Activated B cell treated with CpG ODN at 0.5 μM for 24 hours (primary cell): ENCODE results near the gene CFAP20DC. TPM values are rescaled to one million over a fixed set of nuclear protein-coding genes. Genes with fewer than 3 reads are reported as not detected.

Experiments used
- ATAC-seq: fragments of 200-7000 bp; cut with Tn5 transposase; one replicate; pipeline ENCODE4 v1.10.0; 2021; ENCODE audit warnings: low read depth, mild to moderate bottlenecking, moderate library complexity
- CTCF ChIA-PET: fragments of 350-600 bp; sonication (Branson Sonifier 250); formaldehyde crosslinking; loops from one replicate; lab custom pipeline; 2021; ENCODE audit warnings: antibody characterized with exemption; lab: Charles Lee
- POLR2A ChIA-PET: fragments of 350-600 bp; sonication (Branson Sonifier 250); formaldehyde crosslinking; loops from one replicate; lab custom pipeline; 2021; ENCODE audit warnings: antibody characterized with exemption; lab: Charles Lee
- DNase-seq: peaks from one replicate; pipeline ENCODE4 v3.0.0; 2022
- H3K27ac Mint-ChIP-seq: one replicate; pipeline ENCODE4 v1.8.0; 2020; ENCODE audit warnings: mixed read lengths
- H3K27me3 Mint-ChIP-seq: one replicate; pipeline ENCODE4 v1.8.0; 2021; ENCODE audit warnings: mixed read lengths
- H3K36me3 Mint-ChIP-seq: one replicate; pipeline ENCODE4 v1.8.0; 2021; ENCODE audit warnings: low read depth, mixed read lengths
- H3K4me1 Mint-ChIP-seq: one replicate; pipeline ENCODE4 v1.8.0; 2021; ENCODE audit warnings: mixed read lengths
- H3K4me3 Mint-ChIP-seq: one replicate; pipeline ENCODE4 v1.8.0; 2020; ENCODE audit warnings: mild to moderate bottlenecking, mixed read lengths
- H3K9me3 Mint-ChIP-seq: one replicate; pipeline ENCODE4 v1.8.0; 2020; ENCODE audit warnings: mixed read lengths
- CTCF ChIP-seq: fragments of 200-600 bp; IDR thresholded peaks from one replicate; pipeline ENCODE4 v1.8.0; 2022; ENCODE audit warnings: antibody characterized with exemption, mild to moderate bottlenecking
- intact Hi-C: fragments of 100-400 bp; cut with micrococcal nuclease; formaldehyde crosslinking; loops from one replicate; pipeline ENCODE4 v1.15.1; 2024
- total RNA-seq: library from RNA; stranded (reverse); gene quantifications from 2 replicates; pipeline ENCODE4 v1.2.3, GENCODE V29; 2022

CFAP20DC gene
- total RNA-seq, 1 donor from 2014 or later = 1.6 TPM

GRCh38 chr3:58888087-58888486 is 161.7 kb downstream of the CFAP20DC start:
- Mint-ChIP-seq H3K36me3 (no peaks in the 10 kb centered on the region), H3K27ac (no peak overlapping the region), H3K27me3 (no peaks in the 10 kb centered on the region), H3K4me1 (no peaks in the 10 kb centered on the region), H3K4me3 (no peak overlapping the region), H3K9me3 (peaks cover 6% of the 10 kb centered on the region)
- CTCF ChIA-PET = no interaction called here
- TF ChIP-seq CTCF = no peak
- ATAC-seq (no peak), DNase-seq (no peak)
- intact Hi-C loops = no loop called here
- POLR2A ChIA-PET = no interaction called here

- intact Hi-C loops = no loop called here
- ChIA-PET CTCF (interaction anchor here (1.0 kb wide), 1 partner anchor 169 kb away, joined by 3 read pairs; no protein-coding TSS in a partner anchor), POLR2A (no interaction called here)
- no peaks in the 10 kb centered on the region for H3K4me1 Mint-ChIP-seq
- DNase-seq (no peak), ATAC-seq (no peak)
- H3K27me3 Mint-ChIP-seq = no peaks in the 10 kb centered on the region
- H3K4me3 Mint-ChIP-seq = no peak overlapping the region
- no peaks in the 10 kb centered on the region for H3K9me3 Mint-ChIP-seq
- no peak for TF ChIP-seq CTCF
- H3K36me3 Mint-ChIP-seq = no peaks in the 10 kb centered on the region
- no peak overlapping the region for H3K27ac Mint-ChIP-seq
Observed at GRCh38 chr3:58884453-58884852, 165.4 kb downstream of the CFAP20DC start.

GRCh38 chr3:58880182-58880581 is 169.6 kb downstream of the CFAP20DC start:
- H3K4me3 Mint-ChIP-seq = no peak overlapping the region

GRCh38 chr3:58874795-58875194 is 175.0 kb downstream of the CFAP20DC start:
- H3K27ac Mint-ChIP-seq = no peak overlapping the region
- H3K36me3 Mint-ChIP-seq = no peaks in the 10 kb centered on the region
- intact Hi-C loops = loop anchor here (1.0 kb wide), 1 partner anchor 15 kb away; no protein-coding TSS in a partner anchor
- CTCF ChIA-PET = no interaction called here
- DNase-seq (no peak), ATAC-seq (peak; percentile 45)
- no peak overlapping the region for H3K4me3 Mint-ChIP-seq
- peaks cover 9% of the 10 kb centered on the region for H3K4me1 Mint-ChIP-seq
- TF ChIP-seq CTCF = no peak
- POLR2A ChIA-PET = no interaction called here
- no peaks in the 10 kb centered on the region for H3K27me3 Mint-ChIP-seq
- no peaks in the 10 kb centered on the region for H3K9me3 Mint-ChIP-seq

More at GRCh38 chr3:58880182-58880581, 169.6 kb downstream of the CFAP20DC start:
- no peaks in the 10 kb centered on the region for H3K4me1 Mint-ChIP-seq
- H3K36me3 Mint-ChIP-seq = no peaks in the 10 kb centered on the region
- no peak overlapping the region for H3K27ac Mint-ChIP-seq
- ChIA-PET POLR2A (no interaction called here), CTCF (no interaction called here)
- no peaks in the 10 kb centered on the region for H3K9me3 Mint-ChIP-seq
- no peak for TF ChIP-seq CTCF
- intact Hi-C loops = no loop called here
- H3K27me3 Mint-ChIP-seq = no peaks in the 10 kb centered on the region
- DNase-seq (no peak), ATAC-seq (no peak)

GRCh38 chr3:58874248-58874741 is 175.5 kb downstream of the CFAP20DC start:
- ATAC-seq (no peak), DNase-seq (no peak)
- POLR2A ChIA-PET = no interaction called here
- H3K4me3 Mint-ChIP-seq = no peak overlapping the region
- CTCF ChIA-PET = no interaction called here
- H3K27me3 Mint-ChIP-seq = no peaks in the 10 kb centered on the region
- H3K27ac Mint-ChIP-seq = no peak overlapping the region
- no peaks in the 10 kb centered on the region for H3K36me3 Mint-ChIP-seq
- intact Hi-C loops = no loop called here
- TF ChIP-seq CTCF = no peak
- no peaks in the 10 kb centered on the region for H3K9me3 Mint-ChIP-seq
- H3K4me1 Mint-ChIP-seq = peaks cover 9% of the 10 kb centered on the region
